Measurements from ENCODE around the gene TMEM237.

TMEM237 gene, protein sequence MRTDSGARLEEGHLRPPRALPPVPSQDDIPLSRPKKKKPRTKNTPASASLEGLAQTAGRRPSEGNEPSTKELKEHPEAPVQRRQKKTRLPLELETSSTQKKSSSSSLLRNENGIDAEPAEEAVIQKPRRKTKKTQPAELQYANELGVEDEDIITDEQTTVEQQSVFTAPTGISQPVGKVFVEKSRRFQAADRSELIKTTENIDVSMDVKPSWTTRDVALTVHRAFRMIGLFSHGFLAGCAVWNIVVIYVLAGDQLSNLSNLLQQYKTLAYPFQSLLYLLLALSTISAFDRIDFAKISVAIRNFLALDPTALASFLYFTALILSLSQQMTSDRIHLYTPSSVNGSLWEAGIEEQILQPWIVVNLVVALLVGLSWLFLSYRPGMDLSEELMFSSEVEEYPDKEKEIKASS

DNA sequence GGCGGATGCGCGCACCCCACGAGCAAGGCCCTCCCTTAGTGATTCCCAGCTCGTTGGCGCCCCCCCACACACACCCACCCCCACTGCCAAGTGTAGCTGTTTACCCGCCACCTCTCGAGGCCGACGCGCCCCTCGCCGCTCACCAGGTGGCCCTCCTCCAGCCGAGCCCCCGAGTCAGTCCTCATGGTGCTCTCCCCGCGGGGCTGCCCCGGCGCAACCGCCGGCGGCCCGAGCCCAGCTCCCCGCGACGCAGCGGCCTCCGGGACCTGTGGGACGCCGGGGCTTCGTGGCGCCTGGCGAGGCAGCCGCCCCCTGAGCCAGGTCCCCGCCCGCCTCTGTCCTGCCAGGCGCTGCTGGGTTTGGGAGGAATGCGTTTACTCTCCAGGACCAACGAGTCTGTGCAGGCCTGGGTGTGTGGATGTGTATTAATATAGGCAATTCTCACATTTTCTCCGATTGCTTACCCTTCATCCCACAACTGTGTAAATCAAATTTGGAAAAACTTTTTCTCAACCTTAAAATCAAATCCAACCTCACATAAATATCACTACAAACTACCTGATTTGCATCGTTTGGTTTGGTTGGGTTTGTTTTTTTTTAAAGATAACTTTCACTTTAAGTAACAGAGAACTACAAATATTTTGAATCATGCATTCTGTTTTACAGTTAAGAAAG, at the start of gene TMEM237:
TMEM237 (minus strand) TSS at position 288 of the 675 bp plus-strand sequence; CDS start at position 185, 103 bp downstream.
- H3K27ac ChIP-seq = peak within 1 kb of the TSS; percentile 74
- no peak for TF ChIP-seq ZFX (IDR thresholded peaks at IDR 0.05; ENCODE audit: borderline replicate concordance)
- TF ChIP-seq, protein P1, sequence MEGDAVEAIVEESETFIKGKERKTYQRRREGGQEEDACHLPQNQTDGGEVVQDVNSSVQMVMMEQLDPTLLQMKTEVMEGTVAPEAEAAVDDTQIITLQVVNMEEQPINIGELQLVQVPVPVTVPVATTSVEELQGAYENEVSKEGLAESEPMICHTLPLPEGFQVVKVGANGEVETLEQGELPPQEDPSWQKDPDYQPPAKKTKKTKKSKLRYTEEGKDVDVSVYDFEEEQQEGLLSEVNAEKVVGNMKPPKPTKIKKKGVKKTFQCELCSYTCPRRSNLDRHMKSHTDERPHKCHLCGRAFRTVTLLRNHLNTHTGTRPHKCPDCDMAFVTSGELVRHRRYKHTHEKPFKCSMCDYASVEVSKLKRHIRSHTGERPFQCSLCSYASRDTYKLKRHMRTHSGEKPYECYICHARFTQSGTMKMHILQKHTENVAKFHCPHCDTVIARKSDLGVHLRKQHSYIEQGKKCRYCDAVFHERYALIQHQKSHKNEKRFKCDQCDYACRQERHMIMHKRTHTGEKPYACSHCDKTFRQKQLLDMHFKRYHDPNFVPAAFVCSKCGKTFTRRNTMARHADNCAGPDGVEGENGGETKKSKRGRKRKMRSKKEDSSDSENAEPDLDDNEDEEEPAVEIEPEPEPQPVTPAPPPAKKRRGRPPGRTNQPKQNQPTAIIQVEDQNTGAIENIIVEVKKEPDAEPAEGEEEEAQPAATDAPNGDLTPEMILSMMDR (IDR thresholded peaks at IDR 0.05) = no peak

DNA sequence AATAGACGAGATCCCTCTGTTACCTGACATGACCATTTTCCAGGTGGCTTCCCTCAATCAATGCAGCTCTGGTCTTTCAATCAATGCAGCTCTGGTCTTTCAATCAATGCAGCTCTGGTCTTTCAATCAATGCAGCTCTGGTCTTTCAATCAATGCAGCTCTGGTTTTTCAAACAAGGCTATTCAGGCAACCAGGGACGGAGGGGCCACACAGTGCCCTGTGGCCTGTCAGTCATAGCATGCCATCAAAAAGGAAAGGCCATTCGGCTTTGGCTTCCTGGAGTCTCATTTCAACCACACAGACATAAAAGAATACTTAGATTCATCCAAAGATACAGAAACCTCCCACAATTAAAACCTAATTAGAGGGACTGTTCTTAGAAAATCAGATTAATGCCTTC, 41.9 kb upstream of the TMEM237 start:
- no peak for TF ChIP-seq ZFX (IDR thresholded peaks at IDR 0.05; ENCODE audit: borderline replicate concordance)
- H3K27ac ChIP-seq = no peak overlapping the region

DNA sequence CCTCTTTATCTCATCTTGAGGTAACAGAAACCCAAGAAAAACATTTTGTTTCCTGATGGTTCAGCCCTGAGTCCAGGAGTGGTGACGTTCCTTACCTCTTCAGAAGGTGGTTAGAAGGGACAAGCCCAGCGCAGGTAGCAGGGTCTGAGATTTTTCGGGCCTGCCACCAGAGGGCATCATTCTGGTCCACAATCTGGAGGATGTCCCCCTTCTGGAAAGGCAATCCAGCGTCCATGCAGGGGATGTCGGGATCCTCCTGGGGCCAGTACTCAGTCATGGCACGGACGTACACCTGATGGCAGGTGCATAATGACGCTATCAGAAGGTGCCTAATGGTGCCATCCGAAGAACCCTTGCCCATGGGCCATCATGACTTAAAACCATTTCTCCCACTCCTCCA, 37.4 kb upstream of the TMEM237 start:
- H3K27ac ChIP-seq = no peak overlapping the region
- TF ChIP-seq ZFX (IDR thresholded peaks at IDR 0.05; ENCODE audit: borderline replicate concordance) = no peak
- TF ChIP-seq, protein P1 (IDR thresholded peaks at IDR 0.05) = peak; percentile 61

DNA sequence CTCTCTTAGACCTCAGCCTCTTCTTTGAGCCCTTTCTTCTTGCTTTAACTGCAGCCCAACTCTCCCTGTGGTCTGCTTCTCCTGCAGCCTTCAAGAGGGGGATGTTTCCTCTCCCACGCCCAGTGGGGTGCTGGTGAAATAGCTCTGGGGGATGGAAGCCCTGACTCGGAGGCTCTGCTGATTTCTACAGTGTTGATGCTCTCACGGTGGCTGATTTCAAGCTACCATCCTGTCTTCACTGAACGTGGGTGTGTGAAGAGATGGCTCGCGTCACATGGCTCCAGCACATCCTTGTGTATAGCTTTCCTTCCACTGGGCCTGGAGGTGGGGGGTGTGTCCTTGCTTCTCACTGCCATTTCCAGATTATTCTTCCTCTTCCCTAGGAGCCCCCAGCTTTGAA, 35.1 kb upstream of the TMEM237 start:
- TF ChIP-seq ZFX (IDR thresholded peaks at IDR 0.05; ENCODE audit: borderline replicate concordance) = no peak
- TF ChIP-seq, protein P1 (IDR thresholded peaks at IDR 0.05) = no peak
- H3K27ac ChIP-seq = no peak overlapping the region

DNA sequence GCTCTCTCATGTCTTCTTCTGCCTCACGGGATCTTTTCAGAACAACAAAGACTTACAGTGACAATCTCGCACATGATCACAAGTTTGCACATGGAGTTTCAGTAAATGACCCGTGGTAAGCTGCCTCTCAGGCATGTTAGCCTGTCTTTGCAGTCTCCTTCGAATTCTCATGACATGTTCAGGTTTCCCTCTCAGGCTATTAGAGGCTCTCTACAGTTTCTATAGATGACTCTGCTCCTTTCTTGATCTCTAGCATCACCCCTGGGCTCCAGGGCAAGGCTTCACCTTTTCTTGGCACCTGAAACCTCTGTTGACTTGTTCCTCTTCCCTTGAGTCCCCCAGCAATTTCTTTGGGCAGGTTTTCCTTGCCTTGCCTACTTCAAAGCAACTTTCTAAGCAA, 32.2 kb upstream of the TMEM237 start:
- no peak overlapping the region for H3K27ac ChIP-seq
- TF ChIP-seq ZFX (IDR thresholded peaks at IDR 0.05; ENCODE audit: borderline replicate concordance) = no peak
- TF ChIP-seq, protein P1 (IDR thresholded peaks at IDR 0.05) = no peak

DNA sequence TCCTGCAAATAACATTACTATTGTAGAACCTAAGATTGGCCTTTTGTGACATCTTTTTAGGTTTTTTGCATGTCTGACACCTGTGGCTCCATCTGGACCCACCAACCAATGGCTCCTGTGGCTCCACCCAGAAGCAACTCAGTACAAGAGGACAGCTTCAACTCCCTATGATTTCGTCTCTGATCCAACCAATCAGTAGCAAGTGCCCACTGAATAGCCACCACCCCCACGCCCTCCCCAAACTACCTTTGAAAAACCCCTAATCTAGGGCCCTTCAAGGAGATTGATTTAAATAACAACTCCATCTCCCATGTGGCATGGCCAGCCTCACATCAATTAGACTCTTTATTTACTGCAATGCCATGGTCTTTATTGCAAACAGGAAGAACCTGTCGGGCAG, 31.5 kb upstream of the TMEM237 start:
- no peak overlapping the region for H3K27ac ChIP-seq
- no peak for TF ChIP-seq ZFX (IDR thresholded peaks at IDR 0.05; ENCODE audit: borderline replicate concordance)
- TF ChIP-seq, protein P1 (IDR thresholded peaks at IDR 0.05) = no peak

DNA sequence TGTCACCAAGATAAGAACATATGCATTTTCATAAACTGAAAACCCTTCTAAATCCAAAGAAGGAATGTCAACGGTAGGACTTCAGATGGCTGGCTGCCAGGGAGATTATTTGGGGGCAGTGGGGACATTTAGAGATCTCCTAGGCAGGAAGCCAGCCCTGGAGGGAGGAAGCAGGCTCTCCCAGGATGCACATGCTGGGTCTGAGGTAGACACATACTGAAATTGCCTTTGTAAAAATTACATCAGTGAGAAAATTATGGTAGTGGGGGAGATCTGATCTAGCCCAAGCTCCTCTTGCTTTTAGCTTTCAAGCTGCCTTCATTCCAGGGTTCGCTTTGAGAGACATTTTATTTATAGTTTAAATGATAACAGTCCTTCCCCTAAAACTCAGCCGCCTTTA, 31.0 kb upstream of the TMEM237 start:
- no peak for TF ChIP-seq ZFX (IDR thresholded peaks at IDR 0.05; ENCODE audit: borderline replicate concordance)
- TF ChIP-seq, protein P1 (IDR thresholded peaks at IDR 0.05) = no peak

More for the DNA sequence above, 31.0 kb upstream of the TMEM237 start:
- H3K27ac ChIP-seq = no peak overlapping the region
